Heart left ventricle (tissue), 13 donors: ENCODE results near the gene ROBO3.

ENCODE experiments used
- POLR2A ChIP-seq, 2 donors: fragments of 450-650 bp; IDR thresholded peaks; one replicate each; pipeline ENCODE4 v1.6.1; 2017; ENCODE audit warnings: antibody characterized with exemption in 2 of 2, mild to moderate bottlenecking in 2 of 2, moderate library complexity in 2 of 2
- TF ChIP-seq, protein P1 (sequence below), 12 donors: fragments of 200-600 bp; sonication (generic) in 4 of 12; IDR thresholded peaks; one replicate each; pipeline versions ENCODE4 v1.5.0 to v1.8.0; 2018 to 2022; ENCODE audit warnings: antibody characterized with exemption in 12 of 12, mild to moderate bottlenecking in 5 of 12
- donor health status: ischemic (EF 13 %, LVEDD 7.1; RV severe dilation, severe dysfunction).
- donor health status: DM: no; HTN: yes; CAD: no.
- donor health status: DM: no; HTN: no; CAD: no.
- donor health status: ischemic (EF 25% LVEDD 6.9; RV normal size, moderate dysfunction).
- donor health status: ischemic (EF 25% LVEDD 5.7; RV mildly dilated, moderate dysfunction).
- donor health status: ischemic (EF 35%, LVEDD 5.7; RV mildly dilated, moderate dysfunction).
- donor health status: nonischemic (EF 11% LVEDD 7.7; RV severe dilation, severe dysfunction).
- donor health status: DM: yes; HTN: yes; CAD: no.
- donor health status: PGD.
- donor health status: ischemic (EF 29% LVEDD 5.4; RV normal size, mild dysfunction).
- donor health status: nonischemic (EF 23%, LVEDD 6.1; RV moderate dilation, normal function).

DNA sequence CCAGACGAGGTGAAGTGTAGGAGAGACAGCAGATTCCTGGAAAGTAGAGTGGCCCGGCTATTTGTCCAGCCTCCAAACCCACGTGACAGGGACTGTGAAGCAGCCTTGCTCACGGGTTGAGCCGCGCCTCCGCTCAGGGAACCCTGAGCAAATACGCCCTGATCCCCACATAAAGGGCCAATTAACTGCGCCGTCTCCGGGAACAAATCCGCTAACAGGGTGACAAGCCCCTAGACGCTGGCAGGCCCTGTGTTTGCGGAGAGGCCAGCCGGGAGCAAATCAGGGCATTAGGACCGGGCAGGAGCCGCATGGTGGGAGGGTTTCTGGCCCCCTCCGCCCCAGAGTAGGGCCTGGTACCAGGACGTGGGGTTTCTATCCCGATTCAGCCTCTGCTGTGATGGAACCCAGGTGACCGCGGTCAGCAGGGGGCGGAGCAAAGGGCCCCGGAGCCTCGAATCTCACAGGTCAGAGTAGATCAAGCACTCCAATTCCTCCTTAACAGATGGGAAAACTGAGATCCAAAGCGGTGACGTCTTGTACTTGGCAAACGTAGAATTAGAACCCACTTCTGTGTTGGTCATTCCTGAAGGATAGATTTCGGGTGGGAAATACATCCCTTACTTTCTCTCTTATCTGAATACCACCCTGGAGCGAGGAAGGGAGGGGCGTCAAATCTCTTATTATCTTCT lies 2.0 kb upstream of the ROBO3 start:
- TF ChIP-seq, protein P1, sequence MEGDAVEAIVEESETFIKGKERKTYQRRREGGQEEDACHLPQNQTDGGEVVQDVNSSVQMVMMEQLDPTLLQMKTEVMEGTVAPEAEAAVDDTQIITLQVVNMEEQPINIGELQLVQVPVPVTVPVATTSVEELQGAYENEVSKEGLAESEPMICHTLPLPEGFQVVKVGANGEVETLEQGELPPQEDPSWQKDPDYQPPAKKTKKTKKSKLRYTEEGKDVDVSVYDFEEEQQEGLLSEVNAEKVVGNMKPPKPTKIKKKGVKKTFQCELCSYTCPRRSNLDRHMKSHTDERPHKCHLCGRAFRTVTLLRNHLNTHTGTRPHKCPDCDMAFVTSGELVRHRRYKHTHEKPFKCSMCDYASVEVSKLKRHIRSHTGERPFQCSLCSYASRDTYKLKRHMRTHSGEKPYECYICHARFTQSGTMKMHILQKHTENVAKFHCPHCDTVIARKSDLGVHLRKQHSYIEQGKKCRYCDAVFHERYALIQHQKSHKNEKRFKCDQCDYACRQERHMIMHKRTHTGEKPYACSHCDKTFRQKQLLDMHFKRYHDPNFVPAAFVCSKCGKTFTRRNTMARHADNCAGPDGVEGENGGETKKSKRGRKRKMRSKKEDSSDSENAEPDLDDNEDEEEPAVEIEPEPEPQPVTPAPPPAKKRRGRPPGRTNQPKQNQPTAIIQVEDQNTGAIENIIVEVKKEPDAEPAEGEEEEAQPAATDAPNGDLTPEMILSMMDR (IDR thresholded peaks at IDR 0.05), result no peak
- TF ChIP-seq POLR2A (IDR thresholded peaks at IDR 0.05), result no peak
